Skeletal muscle tissue (tissue), 4 donors: Measurements from ENCODE around the gene SLC48A1. TPM values are rescaled to one million over a fixed set of nuclear protein-coding genes. Genes with fewer than 3 reads are reported as not detected.

Source experiments
- H3K27ac ChIP-seq: one replicate; pipeline ENCODE4 v1.7.0; 2013; ENCODE audit warnings: mild to moderate bottlenecking, low read depth, low read length, inconsistent platforms
- H3K27me3 ChIP-seq, 3 donors: one replicate each; pipeline ENCODE4 v1.7.0; 2013; ENCODE audit warnings: low read length in 3 of 3; ENCODE audit not compliant: control insufficient read depth in 3 of 3, insufficient read depth in 3 of 3
- H3K36me3 ChIP-seq, 3 donors: one replicate each; pipeline ENCODE4 v1.7.0; 2013; ENCODE audit warnings: low read length in 3 of 3; ENCODE audit not compliant: control insufficient read depth in 3 of 3, insufficient read depth in 3 of 3
- H3K4me1 ChIP-seq, 3 donors: one replicate each; pipeline ENCODE4 v1.7.0; 2013; ENCODE audit warnings: low read length in 3 of 3, mild to moderate bottlenecking in 3 of 3; ENCODE audit not compliant: control insufficient read depth in 3 of 3, insufficient read depth in 3 of 3
- H3K4me3 ChIP-seq, 3 donors: one replicate each; pipeline ENCODE4 v1.7.0; 2013; ENCODE audit warnings: low read length in 3 of 3
- H3K9ac ChIP-seq, 3 donors: one replicate each; pipeline ENCODE4 v1.7.0; 2013; ENCODE audit warnings: low read length in 3 of 3, mild to moderate bottlenecking in 3 of 3, moderate library complexity in 2 of 3, low read depth in 1 of 3
- H3K9me3 ChIP-seq, 3 donors: one replicate each; pipeline ENCODE4 v1.7.0; 2013; ENCODE audit warnings: low read length in 3 of 3; ENCODE audit not compliant: control insufficient read depth in 3 of 3
- total RNA-seq: library from RNA; depleted of rRNA; stranded (reverse); fragments of >200 nt; gene quantifications from one replicate; pipeline ENCODE4 v1.2.3, GENCODE V29; 2014
- donor health status: Osteomylitis.

The SLC48A1 gene
- total RNA-seq, 1 donor from 2014 or later: 7.8 TPM

- no peaks in the 10 kb centered on the region for H3K36me3 ChIP-seq
- peak overlapping the region; percentile 58 for H3K27ac ChIP-seq
- peak overlapping the region in 1 of 3 donors; percentile 33 for H3K9ac ChIP-seq
- peaks cover 0 to 2% (median 0%) of the 10 kb centered on the region in 3 donors for H3K27me3 ChIP-seq
- peaks cover 57 to 69% (median 59%) of the 10 kb centered on the region in 3 donors for H3K4me1 ChIP-seq
- H3K9me3 ChIP-seq: no peaks in the 10 kb centered on the region
- H3K4me3 ChIP-seq: no peak overlapping the region
Observed at GRCh38 chr12:47735649-47736048, 37.4 kb upstream of the SLC48A1 start.

GRCh38 chr12:47736216-47736615 lies 36.8 kb upstream of the SLC48A1 start:
- Histone ChIP-seq H3K36me3 (no peaks in the 10 kb centered on the region), H3K9ac (peak overlapping the region in 1 of 3 donors; percentile 50), H3K27me3 (peaks cover 0 to 2% (median 0%) of the 10 kb centered on the region in 3 donors), H3K4me3 (no peak overlapping the region), H3K4me1 (peaks cover 60 to 75% (median 62%) of the 10 kb centered on the region in 3 donors), H3K9me3 (no peaks in the 10 kb centered on the region), H3K27ac (peak overlapping the region; percentile 58)

GRCh38 chr12:47736877-47737676 lies 36.0 kb upstream of the SLC48A1 start:
- peaks cover 0 to 2% (median 0%) of the 10 kb centered on the region in 3 donors for H3K27me3 ChIP-seq
- no peaks in the 10 kb centered on the region for H3K36me3 ChIP-seq
- H3K27ac ChIP-seq: peak overlapping the region; percentile 58
- H3K9me3 ChIP-seq: no peaks in the 10 kb centered on the region
- peaks cover 60 to 75% (median 61%) of the 10 kb centered on the region in 3 donors for H3K4me1 ChIP-seq
- H3K4me3 ChIP-seq: peak overlapping the region; percentile 27 to 58 (median 46)
- H3K9ac ChIP-seq: peak overlapping the region in 2 of 3 donors; percentile 23 to 50

GRCh38 chr12:47737936-47738594 lies 35.0 kb upstream of the SLC48A1 start:
- no peaks in the 10 kb centered on the region for H3K36me3 ChIP-seq
- H3K4me1 ChIP-seq: peaks cover 55 to 69% (median 65%) of the 10 kb centered on the region in 3 donors
- H3K4me3 ChIP-seq: no peak overlapping the region
- H3K9me3 ChIP-seq: no peaks in the 10 kb centered on the region
- H3K27me3 ChIP-seq: peaks cover 0 to 5% (median 0%) of the 10 kb centered on the region in 3 donors
- H3K9ac ChIP-seq: no peak overlapping the region
- H3K27ac ChIP-seq: peak overlapping the region; percentile 8

GRCh38 chr12:47739297-47739696 lies 33.7 kb upstream of the SLC48A1 start:
- Histone ChIP-seq H3K27ac (no peak overlapping the region), H3K9ac (no peak overlapping the region), H3K36me3 (no peaks in the 10 kb centered on the region), H3K27me3 (peaks cover 0 to 12% (median 6%) of the 10 kb centered on the region in 3 donors), H3K4me1 (peaks cover 53 to 65% (median 65%) of the 10 kb centered on the region in 3 donors), H3K9me3 (no peaks in the 10 kb centered on the region), H3K4me3 (no peak overlapping the region)

- Histone ChIP-seq H3K4me3 (no peak overlapping the region), H3K4me1 (peaks cover 46 to 60% (median 58%) of the 10 kb centered on the region in 3 donors), H3K9ac (peak overlapping the region in 1 of 3 donors; percentile 2)
Observed at GRCh38 chr12:47739979-47740378, 33.1 kb upstream of the SLC48A1 start.

GRCh38 chr12:47740606-47741339 lies 32.3 kb upstream of the SLC48A1 start:
- H3K36me3 ChIP-seq: no peaks in the 10 kb centered on the region
- H3K9ac ChIP-seq: no peak overlapping the region
- H3K4me1 ChIP-seq: peaks cover 38 to 52% (median 50%) of the 10 kb centered on the region in 3 donors
- H3K9me3 ChIP-seq: no peaks in the 10 kb centered on the region
- H3K27ac ChIP-seq: no peak overlapping the region
- no peak overlapping the region for H3K4me3 ChIP-seq
- H3K27me3 ChIP-seq: peaks cover 0 to 10% (median 6%) of the 10 kb centered on the region in 3 donors

More at GRCh38 chr12:47739979-47740378, 33.1 kb upstream of the SLC48A1 start:
- Histone ChIP-seq H3K9me3 (no peaks in the 10 kb centered on the region), H3K27ac (no peak overlapping the region), H3K36me3 (no peaks in the 10 kb centered on the region), H3K27me3 (peaks cover 0 to 12% (median 6%) of the 10 kb centered on the region in 3 donors)

GRCh38 chr12:47741340-47741703 lies 31.7 kb upstream of the SLC48A1 start:
- Histone ChIP-seq H3K9me3 (no peaks in the 10 kb centered on the region), H3K4me1 (peaks cover 32 to 46% (median 45%) of the 10 kb centered on the region in 3 donors), H3K27me3 (peaks cover 0 to 11% (median 6%) of the 10 kb centered on the region in 3 donors), H3K4me3 (no peak overlapping the region), H3K27ac (no peak overlapping the region), H3K36me3 (no peaks in the 10 kb centered on the region), H3K9ac (no peak overlapping the region)

- Histone ChIP-seq H3K9ac (no peak overlapping the region), H3K4me3 (no peak overlapping the region), H3K36me3 (no peaks in the 10 kb centered on the region), H3K27me3 (peaks cover 3 to 15% (median 6%) of the 10 kb centered on the region in 3 donors), H3K4me1 (peaks cover 22 to 36% (median 35%) of the 10 kb centered on the region in 3 donors), H3K27ac (no peak overlapping the region), H3K9me3 (no peaks in the 10 kb centered on the region)
Observed at GRCh38 chr12:47742253-47742825, 30.7 kb upstream of the SLC48A1 start.
